GM12878 (cell line): ENCODE data around the gene ZNF628. TPM values are rescaled to one million over a fixed set of nuclear protein-coding genes. Genes with fewer than 3 reads are reported as not detected.

Experiments used
- ATAC-seq: fragments of 200-7000 bp; cut with Tn5 transposase; 3 replicates; pipeline ENCODE4 v1.9.1; 2020; ENCODE audit warnings: mild to moderate bottlenecking, moderate library complexity
- BruUV-seq: library from RNA; stranded (reverse); fragments of 400-500 nt; replicated peaks from 2 replicates; lab custom pipeline; 2021; lab: Mats Ljungman, UMichigan
- CTCF ChIA-PET: fragments of 300-600 bp; sonication (Branson Sonifier 250); formaldehyde crosslinking; extraction: SDS; loops from one replicate; lab custom pipeline; 2021; ENCODE audit warnings: inconsistent platforms; lab: Yijun Ruan, JAX
- POLR2A ChIA-PET: fragments of 350-600 bp; formaldehyde crosslinking; extraction: SDS; loops from one replicate; lab custom pipeline; 2021; ENCODE audit warnings: inconsistent platforms; lab: Charles Lee
- RAD21 ChIA-PET: fragments of 300-600 bp; sonication (Branson Sonifier 250); formaldehyde crosslinking; loops from one replicate; lab custom pipeline; 2023; ENCODE audit warnings: antibody characterized with exemption; ENCODE audit not compliant: unreplicated experiment; lab: Charles Lee
- SMC1A ChIA-PET: fragments of 300-600 bp; sonication (Branson Sonifier 250); formaldehyde crosslinking; loops from one replicate; lab custom pipeline; 2023; ENCODE audit not compliant: unreplicated experiment, uncharacterized antibody; lab: Charles Lee
- DNase-seq: peaks from one replicate; pipeline ENCODE4 v3.0.0-alpha.2; 2011; ENCODE audit warnings: low read depth, low spot score
- FAIRE-seq: peaks from 3 replicates; lab custom pipeline; 2011; peaks lifted over from hg19 to GRCh38; lab: Jason Lieb, UNC
- H2AFZ ChIP-seq: 2 replicates; pipeline ENCODE4 v1.6.0; 2011; ENCODE audit warnings: low read depth, low read length, control low read depth; ENCODE audit not compliant: control insufficient read depth
- H3K27ac ChIP-seq: 2 replicates; pipeline ENCODE4 v1.5.1; 2011; ENCODE audit warnings: control low read depth; ENCODE audit not compliant: control insufficient read depth, insufficient read depth
- H3K27me3 ChIP-seq, 2 experiments: replicated peaks in 1 of 2; 2 replicates each; pipeline versions ENCODE4 v1.6.0 to v1.6.1; 2011; ENCODE audit warnings: low read length in 1 of 2; ENCODE audit not compliant: control insufficient read depth in 2 of 2, insufficient read depth in 2 of 2
- H3K36me3 ChIP-seq, 2 experiments: 2 replicates each; pipeline ENCODE4 v1.5.1; 2011; ENCODE audit warnings: low read length in 1 of 2; ENCODE audit not compliant: control insufficient read depth in 2 of 2, insufficient read depth in 2 of 2
- H3K4me1 ChIP-seq: 2 replicates; pipeline ENCODE4 v1.6.1; 2011; ENCODE audit warnings: mild to moderate bottlenecking, low read length, moderate library complexity, mixed read lengths; ENCODE audit not compliant: control insufficient read depth, insufficient read depth
- H3K4me2 ChIP-seq: 2 replicates; pipeline ENCODE4 v1.6.0; 2011; ENCODE audit warnings: control low read depth; ENCODE audit not compliant: control insufficient read depth, insufficient read depth
- H3K4me3 ChIP-seq: fragments of 200-600 bp; sonication (generic); 2 replicates; pipeline ENCODE4 v1.5.1; 2016
- H3K79me2 ChIP-seq: 2 replicates; pipeline ENCODE4 v1.6.0; 2011; ENCODE audit warnings: low read length; ENCODE audit not compliant: control insufficient read depth, insufficient read depth
- H3K9ac ChIP-seq: 2 replicates; pipeline ENCODE4 v1.8.0; 2011; ENCODE audit warnings: low read length, control low read depth, mixed read lengths; ENCODE audit not compliant: control insufficient read depth, insufficient read depth
- H3K9me3 ChIP-seq: replicated peaks from 3 replicates; pipeline ENCODE4 v1.5.1; 2011; ENCODE audit warnings: mild to moderate bottlenecking, low read length; ENCODE audit not compliant: control insufficient read depth, insufficient read depth
- H4K20me1 ChIP-seq: 2 replicates; pipeline ENCODE4 v1.6.0; 2011; ENCODE audit not compliant: control insufficient read depth, insufficient read depth
- DPF2 ChIP-seq: fragments of 450-650 bp; IDR thresholded peaks from 2 replicates; pipeline ENCODE4 v1.6.1; 2017; ENCODE audit warnings: mild to moderate bottlenecking
- MEF2B ChIP-seq: fragments of 450-650 bp; IDR thresholded peaks from 2 replicates; pipeline ENCODE4 v1.6.1; 2018; ENCODE audit warnings: mild to moderate bottlenecking, moderate library complexity; ENCODE audit not compliant: partially characterized antibody, poor library complexity, severe bottlenecking
- NR2C2 ChIP-seq: IDR thresholded peaks from 2 replicates; pipeline ENCODE4 v1.6.1; 2011; ENCODE audit warnings: borderline replicate concordance, low read depth; ENCODE audit not compliant: control insufficient read depth, insufficient read length
- RELA ChIP-seq: fragments of 450-650 bp; IDR thresholded peaks from 2 replicates; pipeline ENCODE4 v1.8.0; 2014; ENCODE audit warnings: borderline replicate concordance; ENCODE audit not compliant: partially characterized antibody
- SREBF1 ChIP-seq: IDR thresholded peaks from 2 replicates; pipeline ENCODE4 v1.6.1; 2012; ENCODE audit warnings: mild to moderate bottlenecking, low read length
- TBL1XR1 ChIP-seq: IDR thresholded peaks from 2 replicates; pipeline ENCODE4 v1.6.1; 2012; ENCODE audit warnings: low read depth, low read length, improper control_type of control experiment
- TCF3 ChIP-seq: IDR thresholded peaks from 2 replicates; pipeline ENCODE4 v1.6.1; 2012; ENCODE audit warnings: low read depth, mild to moderate bottlenecking, low read length, borderline replicate concordance; ENCODE audit not compliant: insufficient read depth
- ZBED1 ChIP-seq: IDR thresholded peaks from 2 replicates; pipeline ENCODE4 v1.6.1; 2016; ENCODE audit warnings: borderline replicate concordance
- ZNF217 ChIP-seq: fragments of 450-650 bp; IDR thresholded peaks from 2 replicates; pipeline ENCODE4 v1.6.1; 2017; ENCODE audit warnings: antibody characterized with exemption, mild to moderate bottlenecking
- ZZZ3 ChIP-seq: IDR thresholded peaks from 2 replicates; pipeline ENCODE4 v1.6.1; 2011; ENCODE audit warnings: low read depth; ENCODE audit not compliant: control insufficient read depth, insufficient read length
- WGBS: methylation state at CpG from one replicate; pipeline ENCODE4 v1.1.6; 2016; ENCODE audit warnings: low lambda C conversion rate; ENCODE audit not compliant: insufficient replicate concordance, insufficient coverage; ENCODE audit errors: missing lambda C conversion rate; 5-methylcytosine and 5-hydroxymethylcytosine counted together
- in situ Hi-C: fragments of 300-500 bp; cut with MboI; formaldehyde crosslinking; loops from 9 replicates; pipeline ENCODE4 v1.14.3; 2018; ENCODE audit warnings: mixed read lengths
- intact Hi-C: fragments of 100-400 bp; cut with micrococcal nuclease; formaldehyde crosslinking; loops from one replicate; pipeline ENCODE4 v1.14.2; 2022; ENCODE audit not compliant: unreplicated experiment
- polyA plus RNA-seq, 11 experiments: library from polyadenylated mRNA; depleted of rRNA in 4 of 11; unstranded in 6 of 11; stranded (reverse) in 5 of 11; fragments of >200 nt; fragmentation: Nextera tagmentation in 4 of 11; fragmentation: Illumina TruSeq in 1 of 11; extraction: Ambion mirVana in 4 of 11; extraction: Trizol in 1 of 11; gene quantifications; 1 replicate in 1 of 11; 2 replicates in 10 of 11; pipeline versions ENCODE4 v1.2.1 to v1.2.3, GENCODE V29; 2011 to 2016; ENCODE audit warnings: inconsistent platforms in 2 of 11, missing spikeins in 2 of 11, low read depth in 1 of 11
- total RNA-seq, 4 experiments: library from RNA; depleted of rRNA in 3 of 4; stranded (reverse); fragments of >200 nt in 3 of 4; fragmentation: Illumina TruSeq in 1 of 4; extraction: Trizol in 1 of 4; gene quantifications; 2 replicates each; pipeline versions ENCODE4 v1.2.1 to v1.2.3, GENCODE V29; 2013 to 2021
- TF ChIP-seq, protein P1 (sequence below): IDR thresholded peaks from 2 replicates; pipeline ENCODE4 v1.6.1; 2011; ENCODE audit warnings: mild to moderate bottlenecking, low read depth, low read length, moderate library complexity; ENCODE audit not compliant: insufficient replicate concordance

ZNF628 gene
- total and polyA plus RNA-seq, 10 of the 15 experiments (the other 5 are each of a cell fraction or from before 2014, with no cell fraction given): 0.04 to 11.3 (median 1.6) TPM; not detected in 1

DNA sequence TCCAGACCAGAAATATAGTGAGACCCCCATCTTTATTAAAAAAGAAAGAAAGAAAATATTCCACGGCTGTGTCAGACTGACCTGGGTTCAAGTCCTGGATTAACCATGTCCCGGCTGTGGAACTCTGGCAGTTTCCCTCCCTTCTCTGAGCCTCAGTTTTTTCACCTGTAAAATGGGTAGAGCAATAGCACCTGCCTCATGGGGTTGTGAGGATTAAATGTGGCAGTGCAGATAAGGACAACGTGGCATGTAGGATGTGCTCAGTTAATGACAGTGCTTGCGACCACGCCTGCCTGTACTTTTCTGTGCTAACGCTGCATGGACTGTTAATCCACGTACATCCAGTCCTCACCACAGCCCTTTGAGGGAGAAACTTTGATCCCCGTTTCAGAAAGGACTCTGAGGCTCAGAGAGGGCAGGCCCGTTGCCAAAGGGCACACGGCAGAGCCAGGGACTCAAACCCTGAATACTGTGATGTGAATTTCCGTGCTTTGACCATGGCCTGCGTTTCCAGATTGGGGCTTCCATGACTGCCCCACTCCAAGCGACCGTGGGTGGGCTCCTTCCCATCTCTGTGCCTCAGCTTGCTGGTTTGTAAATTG lies 44.4 kb downstream of the ZNF628 start (continued):
- TF ChIP-seq TBL1XR1: no peak
- TF ChIP-seq, protein P1, sequence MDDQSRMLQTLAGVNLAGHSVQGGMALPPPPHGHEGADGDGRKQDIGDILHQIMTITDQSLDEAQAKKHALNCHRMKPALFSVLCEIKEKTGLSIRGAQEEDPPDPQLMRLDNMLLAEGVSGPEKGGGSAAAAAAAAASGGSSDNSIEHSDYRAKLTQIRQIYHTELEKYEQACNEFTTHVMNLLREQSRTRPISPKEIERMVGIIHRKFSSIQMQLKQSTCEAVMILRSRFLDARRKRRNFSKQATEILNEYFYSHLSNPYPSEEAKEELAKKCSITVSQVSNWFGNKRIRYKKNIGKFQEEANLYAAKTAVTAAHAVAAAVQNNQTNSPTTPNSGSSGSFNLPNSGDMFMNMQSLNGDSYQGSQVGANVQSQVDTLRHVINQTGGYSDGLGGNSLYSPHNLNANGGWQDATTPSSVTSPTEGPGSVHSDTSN: no peak
- TF ChIP-seq TCF3: no peak
- TF ChIP-seq SREBF1: no peak
- no peak for TF ChIP-seq NR2C2
- TF ChIP-seq ZNF217: no peak
- TF ChIP-seq DPF2: no peak
- TF ChIP-seq RELA: no peak

DNA sequence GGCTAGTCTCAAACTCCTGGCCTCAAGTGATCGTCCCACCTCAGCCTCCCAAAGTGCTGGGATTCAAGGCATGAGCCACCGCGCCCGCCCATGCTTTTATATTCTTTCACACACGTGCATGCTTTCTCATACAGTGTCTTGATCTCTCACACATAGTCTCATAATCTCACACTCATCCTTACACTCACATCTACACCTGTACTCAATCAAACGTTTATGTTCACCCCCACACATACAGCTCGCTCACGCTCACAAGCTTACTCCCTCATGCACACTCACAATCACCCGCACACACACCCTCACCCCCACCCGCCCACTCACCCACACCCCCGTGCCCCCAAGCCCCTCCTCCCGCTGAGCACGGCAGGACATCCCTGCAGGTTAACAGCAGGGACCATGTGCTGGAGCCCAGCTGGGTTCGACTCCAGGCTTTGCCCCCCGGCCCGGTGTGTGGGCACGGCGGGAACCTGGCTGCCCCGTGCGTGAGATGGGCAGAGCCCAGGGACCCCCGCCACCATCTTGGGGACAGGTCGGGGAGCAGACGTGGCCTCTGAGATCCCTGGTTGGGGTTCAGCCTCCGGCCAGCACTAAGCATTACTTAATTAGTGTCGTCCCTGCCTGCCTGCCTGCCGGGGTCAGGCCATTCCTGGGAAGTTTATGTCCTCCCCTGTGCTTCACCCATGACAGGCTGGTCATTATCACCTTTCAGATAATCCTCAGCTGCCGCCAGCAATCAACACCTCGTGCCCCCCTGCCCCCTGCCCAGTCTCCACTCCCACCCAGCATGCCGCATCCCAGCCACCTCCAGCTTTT lies 49.1 kb downstream of the ZNF628 start:
- BruUV-seq: no TSS peak
- TF ChIP-seq ZZZ3: no peak
- TF ChIP-seq ZBED1: no peak
- TF ChIP-seq MEF2B: no peak
- in situ Hi-C loops (no loop called here), intact Hi-C loops (no loop called here)
- no peak overlapping the region for H3K4me2 ChIP-seq
- H3K27ac ChIP-seq: no peak overlapping the region
- H3K4me3 ChIP-seq: no peak overlapping the region
- no peaks in the 10 kb centered on the region for H3K4me1 ChIP-seq
- POLR2A ChIA-PET: no interaction called here
- 40% methylated on average over 29 of the region's 29 CpGs for WGBS
- H3K9me3 ChIP-seq: no peaks in the 10 kb centered on the region; the same call in 2 of the 3 replicates
- no peak for DNase-seq
- FAIRE-seq: no peak
- H3K9ac ChIP-seq: no peak overlapping the region
- RAD21 ChIA-PET: no interaction called here
- no peaks in the 10 kb centered on the region for H3K36me3 ChIP-seq
- H3K79me2 ChIP-seq: no peaks in the 10 kb centered on the region
- no peaks in the 10 kb centered on the region for H4K20me1 ChIP-seq
- SMC1A ChIA-PET: no interaction called here
- CTCF ChIA-PET: no interaction called here
- no peak for ATAC-seq
- H2AFZ ChIP-seq: no peak overlapping the region
- H3K27me3 ChIP-seq: no peaks in the 10 kb centered on the region
